RPMI8226 (cell line): ENCODE data around the gene SREK1.
"Not testable (repeated sequence)": the region's sequence is repeated elsewhere in the genome, so short reads cannot be mapped to it uniquely, and the experiment has no call there.

ENCODE experiments used
- DNase-seq: peaks from one replicate; pipeline ENCODE4 v3.0.0-alpha.2; 2015

SREK1 gene

DNA sequence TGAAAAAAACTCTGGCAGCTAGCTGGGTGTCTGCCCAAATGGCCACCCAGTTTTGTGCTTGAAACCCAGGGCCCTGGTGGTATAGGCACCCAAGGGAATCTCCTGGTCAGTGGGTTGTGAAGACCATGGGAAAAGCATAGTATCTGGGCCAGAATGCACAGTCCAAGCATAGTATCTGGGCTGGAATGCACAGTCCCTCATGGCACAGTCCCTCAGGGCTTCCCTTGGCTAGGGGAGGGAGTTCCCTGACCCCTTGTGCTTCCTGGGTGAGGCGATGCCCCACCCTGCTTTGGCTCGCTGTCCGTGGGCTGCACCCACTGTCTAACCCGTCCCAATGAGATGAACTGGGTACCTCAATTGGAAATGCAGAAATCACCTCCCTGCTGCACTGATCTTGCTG, 78.8 kb downstream of the SREK1 start:
- DNase-seq, result not testable (repeated sequence)

DNA sequence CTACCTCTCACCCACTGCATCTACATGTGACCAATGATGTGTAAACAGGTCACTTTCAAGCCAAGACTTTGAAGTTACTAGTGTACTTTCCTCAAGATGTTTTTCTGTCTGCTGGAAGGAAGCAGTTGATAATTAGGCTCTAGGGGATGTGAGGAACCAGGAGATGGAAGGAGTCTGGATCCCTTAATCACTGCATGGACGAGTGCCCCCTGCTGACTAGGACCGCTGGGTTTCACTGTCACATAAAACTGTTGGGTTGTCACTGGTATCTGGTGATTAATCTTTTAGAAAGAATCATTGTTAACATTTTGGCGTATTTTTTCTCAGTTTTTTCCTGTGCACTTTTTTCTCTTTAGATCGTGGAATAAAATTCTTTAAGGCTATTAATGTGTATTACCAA, 79.5 kb downstream of the SREK1 start:
- no peak for DNase-seq

GRCh38 chr5:66224274-66224673, 80.2 kb downstream of the SREK1 start:
- no peak for DNase-seq

DNA sequence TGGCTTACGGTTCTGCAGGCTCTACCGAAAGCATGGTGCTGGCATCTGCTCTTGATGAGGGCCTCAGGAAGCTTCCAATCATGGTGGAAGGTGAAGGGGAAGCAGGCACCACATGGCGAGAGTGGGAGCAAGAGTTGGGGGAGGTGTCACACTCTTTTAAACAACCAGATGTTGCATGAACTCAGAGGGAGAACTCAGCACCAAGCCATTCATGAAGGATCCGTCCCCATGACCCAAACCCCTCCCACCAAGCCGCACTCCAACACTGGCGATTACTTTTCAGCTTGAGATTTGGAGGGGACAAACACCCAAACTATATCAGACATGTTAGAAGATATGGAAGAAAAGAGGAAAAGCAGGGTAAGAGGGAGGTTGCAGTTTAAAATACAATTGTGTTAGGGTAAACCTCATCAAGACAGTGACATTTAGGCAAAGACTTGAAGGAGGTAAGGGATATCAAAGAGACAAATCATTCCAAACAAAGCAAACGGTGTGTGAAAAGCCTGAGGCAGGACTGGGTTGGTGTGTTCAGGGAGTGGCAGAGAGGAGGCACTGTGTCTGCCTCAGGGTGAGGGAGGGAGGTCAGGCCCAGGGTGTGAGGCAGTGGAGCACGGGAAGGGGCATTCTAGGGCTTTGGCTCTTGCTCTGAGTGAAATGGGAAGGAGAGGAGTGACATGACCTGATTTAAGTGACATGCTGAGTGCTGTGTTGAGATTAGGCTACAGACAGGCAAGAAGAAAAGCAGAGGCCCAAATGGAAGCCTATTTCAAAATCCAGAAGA, 80.9 kb downstream of the SREK1 start:
- no peak for DNase-seq

GRCh38 chr5:66230551-66230950, 86.5 kb downstream of the SREK1 start:
- no peak for DNase-seq

DNA sequence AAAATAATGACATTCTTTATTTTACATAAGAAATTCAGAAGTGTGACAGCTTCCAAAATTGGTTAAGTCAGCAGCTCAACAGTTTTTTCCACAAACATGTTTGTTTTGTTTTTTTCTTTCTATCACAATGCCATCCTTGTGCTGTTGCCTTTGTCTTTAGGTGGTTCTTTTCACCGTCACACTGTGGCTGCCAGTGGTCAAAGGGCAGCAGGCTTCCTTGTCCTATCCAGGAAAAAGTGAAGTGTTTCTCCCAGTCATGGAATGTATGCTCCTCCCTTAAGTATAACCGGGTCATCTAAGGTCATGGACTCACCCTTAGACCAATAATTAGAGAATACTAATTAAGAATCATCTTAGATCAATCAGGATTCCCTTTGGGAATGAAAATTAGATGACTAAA, 87.4 kb downstream of the SREK1 start:
- no peak for DNase-seq

DNA sequence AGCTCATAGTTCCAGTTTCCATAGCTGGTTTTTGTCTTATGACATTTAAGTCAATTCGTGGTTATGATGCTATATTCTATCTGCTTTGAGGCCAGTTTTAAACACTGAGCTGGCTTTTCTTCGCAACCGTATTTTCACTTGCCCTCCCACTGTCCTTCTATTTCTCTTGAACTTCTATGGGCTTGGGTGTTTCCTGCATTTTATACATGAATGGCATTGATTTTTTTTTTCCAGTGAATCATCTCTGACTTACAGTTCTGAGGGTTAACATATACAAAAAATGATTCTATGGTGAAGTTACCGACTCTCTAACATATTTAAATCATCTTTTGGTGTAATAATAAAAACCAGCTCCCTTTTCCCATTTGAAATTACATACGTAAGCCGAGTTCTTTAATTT, 88.2 kb downstream of the SREK1 start:
- no peak for DNase-seq

GRCh38 chr5:66232706-66233445, 88.8 kb downstream of the SREK1 start:
- no peak for DNase-seq
